K562 (cell line): Measurements from ENCODE around the gene PPFIBP2. TPM values are rescaled to one million over a fixed set of nuclear protein-coding genes. Genes with fewer than 3 reads are reported as not detected.

Experiments
- ATAC-seq: fragments of 200-7000 bp; cut with Tn5 transposase; 3 replicates; pipeline ENCODE4 v1.9.1; 2020; ENCODE audit warnings: moderate library complexity
- BruUV-seq: library from RNA; stranded (reverse); fragments of 400-500 nt; replicated peaks from 2 replicates; lab custom pipeline; 2021; lab: Mats Ljungman, UMichigan
- CTCF ChIA-PET: fragments of 300-600 bp; formaldehyde crosslinking; extraction: SDS; loops from one replicate; lab custom pipeline; 2021; ENCODE audit warnings: low intra/inter-chr PET ratio; lab: Yijun Ruan, JAX
- POLR2A ChIA-PET: fragments of 300-600, 350-650 bp; sonication (Branson Sonifier 250); formaldehyde crosslinking; extraction: SDS; loops from one replicate; lab custom pipeline; 2021; ENCODE audit warnings: antibody characterized with exemption, inconsistent platforms; lab: Yijun Ruan, JAX
- DNase-seq, 4 experiments: peaks; one replicate each; pipeline versions ENCODE4 v3.0.0 to v3.0.0-alpha.2; 2011 to 2018; ENCODE audit warnings: low spot score in 3 of 4, mixed read lengths in 3 of 4; ENCODE audit errors: extremely low read depth in 1 of 4
- FAIRE-seq: peaks from 2 replicates; lab custom pipeline; 2011; peaks lifted over from hg19 to GRCh38; lab: Jason Lieb, UNC
- H2AFZ ChIP-seq: 2 replicates; pipeline ENCODE4 v1.6.0; 2011; ENCODE audit warnings: low read depth, low read length, control low read depth, inconsistent platforms
- H3K27ac ChIP-seq: fragments of 200-600 bp; 3 replicates; pipeline ENCODE4 v1.8.0; 2011; ENCODE audit warnings: low read depth, mild to moderate bottlenecking, control low read depth, inconsistent platforms, low read length, moderate library complexity, mixed read lengths; ENCODE audit errors: extremely low read depth
- H3K27me3 ChIP-seq, 2 experiments: fragments of 300-600 bp in 1 of 2; 2 replicates in 1 of 2; 3 replicates in 1 of 2; pipeline versions ENCODE4 v1.6.0 to v1.8.0; 2011; ENCODE audit warnings: inconsistent platforms in 2 of 2, low read length in 2 of 2, mild to moderate bottlenecking in 1 of 2, mixed read lengths in 1 of 2, moderate library complexity in 1 of 2; ENCODE audit not compliant: control insufficient read depth in 2 of 2, insufficient read depth in 2 of 2
- H3K36me3 ChIP-seq: fragments of 300-600 bp; 3 replicates; pipeline ENCODE4 v1.8.0; 2011; ENCODE audit warnings: mild to moderate bottlenecking, low read length, inconsistent platforms; ENCODE audit not compliant: control insufficient read depth, insufficient read depth
- H3K4me1 ChIP-seq, 2 experiments: fragments of 200-600 bp in 1 of 2; replicated peaks in 1 of 2; 2 replicates in 1 of 2; 3 replicates in 1 of 2; pipeline versions ENCODE4 v1.5.1 to v1.8.0; 2011; ENCODE audit warnings: inconsistent platforms in 2 of 2, low read length in 2 of 2, mild to moderate bottlenecking in 1 of 2, mixed read lengths in 1 of 2, moderate library complexity in 1 of 2; ENCODE audit not compliant: control insufficient read depth in 2 of 2, insufficient read depth in 2 of 2
- H3K4me2 ChIP-seq: 2 replicates; pipeline ENCODE4 v1.6.1; 2011; ENCODE audit warnings: low read length, control low read depth, inconsistent platforms, mixed read lengths; ENCODE audit not compliant: insufficient read depth
- H3K4me3 ChIP-seq: fragments of 200-600 bp; sonication (generic), shearing (Covaris generic); 2 replicates; pipeline ENCODE4 v1.5.1; 2016; ENCODE audit warnings: control low read depth, inconsistent platforms
- H3K79me2 ChIP-seq: fragments of 200-600 bp; 3 replicates; pipeline ENCODE4 v1.8.0; 2011; ENCODE audit warnings: low read length, inconsistent platforms; ENCODE audit not compliant: control insufficient read depth, insufficient read depth
- H3K9ac ChIP-seq, 2 experiments: 2 replicates each; pipeline versions ENCODE4 v1.6.0 to v1.6.1; 2011; ENCODE audit warnings: low read depth in 2 of 2, low read length in 2 of 2, control low read depth in 1 of 2, inconsistent platforms in 1 of 2, mild to moderate bottlenecking in 1 of 2, mixed read lengths in 1 of 2; ENCODE audit not compliant: insufficient read depth in 1 of 2
- H3K9me1 ChIP-seq: one replicate; pipeline ENCODE4 v1.6.0; 2011; ENCODE audit warnings: inconsistent platforms, mild to moderate bottlenecking, low read length, moderate library complexity; ENCODE audit not compliant: control insufficient read depth, insufficient read depth
- H3K9me3 ChIP-seq: replicated peaks from 2 replicates; pipeline ENCODE4 v1.5.1; 2011; ENCODE audit warnings: low read depth, low read length, inconsistent platforms; ENCODE audit not compliant: control insufficient read depth, insufficient read depth
- H4K20me1 ChIP-seq: replicated peaks from 2 replicates; pipeline ENCODE4 v1.6.1; 2011; ENCODE audit warnings: low read length, inconsistent platforms, mixed read lengths; ENCODE audit not compliant: control insufficient read depth, insufficient read depth
- LEF1 ChIP-seq: fragments of 450-650 bp; IDR thresholded peaks from 2 replicates; pipeline ENCODE4 v1.6.1; 2016; ENCODE audit warnings: mild to moderate bottlenecking
- PCBP2 ChIP-seq: fragments of 200-400 bp; formaldehyde crosslinking; IDR thresholded peaks from 2 replicates; pipeline ENCODE4 v1.6.1; 2018; ENCODE audit warnings: low read length, low read depth, mild to moderate bottlenecking, moderate library complexity; ENCODE audit not compliant: poor library complexity, severe bottlenecking
- RFX1 ChIP-seq: fragments of 450-650 bp; IDR thresholded peaks from 2 replicates; pipeline ENCODE4 v1.6.1; 2016; ENCODE audit warnings: mild to moderate bottlenecking, moderate library complexity
- SMC3 ChIP-seq: conservative IDR thresholded peaks from 2 replicates; pipeline ENCODE4 v1.6.1; 2011; ENCODE audit warnings: low read depth, low read length, improper control_type of control experiment; ENCODE audit not compliant: insufficient read depth
- TRIM24 ChIP-seq, 2 experiments: fragments of 450-650 bp; IDR thresholded peaks; 2 replicates each; pipeline ENCODE4 v1.6.1; 2016
- U2AF1 ChIP-seq: fragments of 200-400 bp; formaldehyde crosslinking; optimal IDR thresholded peaks from 2 replicates; pipeline ENCODE3; 2017; ENCODE audit warnings: mild to moderate bottlenecking, low read depth, low read length, moderate library complexity
- ZNF551 ChIP-seq: fragments of 250-450 bp; sonication (Bioruptor Pico); IDR thresholded peaks from 2 replicates; pipeline ENCODE4 v1.5.0; 2021; ENCODE audit warnings: mild to moderate bottlenecking, moderate library complexity
- ZNF589 ChIP-seq: fragments of 200-800 bp; sonication (Bioruptor generic); IDR thresholded peaks from 2 replicates; pipeline ENCODE4 v1.6.1; 2016; ENCODE audit warnings: low read depth, missing genetic modification characterization, missing compliant biosample characterization
- in situ Hi-C: fragments of 300-500 bp; cut with MboI; formaldehyde crosslinking; loops from 4 replicates; pipeline ENCODE4 v1.15.0; 2018; ENCODE audit warnings: inconsistent platforms, mixed read lengths
- intact Hi-C: fragments of 100-400 bp; cut with micrococcal nuclease; formaldehyde crosslinking; loops from 2 replicates; pipeline ENCODE4 v1.14.2; 2022
- polyA plus RNA-seq, 8 experiments: library from polyadenylated mRNA; depleted of rRNA in 4 of 8; stranded (reverse) in 5 of 8; unstranded in 3 of 8; fragments of >200 nt; fragmentation: Nextera tagmentation in 2 of 8; fragmentation: Illumina TruSeq in 1 of 8; extraction: Ambion mirVana in 2 of 8; extraction: Trizol in 1 of 8; gene quantifications; 2 replicates each; pipeline versions ENCODE4 v1.2.1 to v1.2.3, GENCODE V29; 2011 to 2014; ENCODE audit warnings: inconsistent platforms in 1 of 8, missing spikeins in 1 of 8
- total RNA-seq, 7 experiments: library from RNA; depleted of rRNA in 6 of 7; stranded (reverse); fragments of >200 nt in 6 of 7; fragmentation: Illumina TruSeq in 2 of 7; extraction: Trizol in 2 of 7; gene quantifications; 2 replicates each; pipeline versions ENCODE4 v1.2.1 to v1.2.3, GENCODE V29; 2011 to 2021; ENCODE audit warnings: low replicate concordance in 1 of 7
- TF ChIP-seq, protein P1 (sequence below): sonication (generic); formaldehyde crosslinking; IDR thresholded peaks from 2 replicates; pipeline ENCODE4 v1.8.1; 2023; ENCODE audit warnings: mild to moderate bottlenecking, missing genetic modification reagents
- TF ChIP-seq, protein P2 (sequence below): fragments of 250-450 bp; sonication (Bioruptor Pico); IDR thresholded peaks from 2 replicates; pipeline ENCODE4 v1.5.0; 2021; ENCODE audit warnings: mild to moderate bottlenecking, moderate library complexity

PPFIBP2 gene
- total and polyA plus RNA-seq, 9 of the 15 experiments (the other 6 are each of a cell fraction or from before 2014, with no cell fraction given): 0.18 to 3.4 (median 1.2) TPM

DNA sequence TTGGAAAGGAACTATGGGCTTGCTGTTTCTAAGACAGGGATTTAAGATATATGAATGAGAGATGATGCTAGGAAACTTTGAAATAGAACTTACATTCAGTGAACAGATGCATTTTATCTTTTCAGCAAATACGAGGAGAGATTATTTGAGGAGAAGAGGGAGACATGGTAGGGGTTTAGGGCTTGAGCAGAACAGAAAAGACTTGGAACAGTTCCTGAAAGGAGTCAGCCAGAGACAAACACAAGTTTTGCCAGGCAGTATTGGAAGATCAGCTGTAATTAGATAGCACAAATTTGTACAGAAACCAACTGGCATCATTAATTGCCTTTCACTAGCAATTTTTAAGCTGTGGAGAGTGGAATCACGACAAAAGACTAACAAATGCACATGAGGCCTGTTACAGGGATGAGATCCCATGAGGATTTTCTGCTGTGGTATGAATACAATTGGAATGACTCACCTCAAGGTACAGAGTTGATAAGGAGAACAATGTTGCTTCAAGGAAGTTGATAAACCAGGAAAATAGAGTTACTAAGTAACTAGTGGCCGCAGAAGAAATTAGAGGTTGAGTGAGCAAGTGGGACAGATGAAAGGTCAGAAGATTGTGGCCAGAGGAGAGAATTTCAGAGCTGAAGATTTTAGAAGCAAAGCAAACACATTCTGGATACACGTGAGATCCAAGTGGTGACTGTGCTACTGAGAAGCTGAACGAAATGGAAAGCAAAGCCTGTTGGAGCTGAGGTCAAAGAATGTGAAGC is 91.6 kb downstream of the PPFIBP2 start (continued):
- TF ChIP-seq SMC3: no peak
- TF ChIP-seq ZNF589 (CRISPR knock-in tag): no peak
- no peak for TF ChIP-seq TRIM24 (IDR thresholded peaks at IDR 0.05)

- no peak overlapping the region for H3K9ac ChIP-seq
- no peak overlapping the region for H3K4me2 ChIP-seq
- TF ChIP-seq RFX1 (no peak), PCBP2 (no peak), ZNF551 (CRISPR knock-in tag) (no peak), LEF1 (no peak), U2AF1 (no peak)
- TF ChIP-seq, protein P1, sequence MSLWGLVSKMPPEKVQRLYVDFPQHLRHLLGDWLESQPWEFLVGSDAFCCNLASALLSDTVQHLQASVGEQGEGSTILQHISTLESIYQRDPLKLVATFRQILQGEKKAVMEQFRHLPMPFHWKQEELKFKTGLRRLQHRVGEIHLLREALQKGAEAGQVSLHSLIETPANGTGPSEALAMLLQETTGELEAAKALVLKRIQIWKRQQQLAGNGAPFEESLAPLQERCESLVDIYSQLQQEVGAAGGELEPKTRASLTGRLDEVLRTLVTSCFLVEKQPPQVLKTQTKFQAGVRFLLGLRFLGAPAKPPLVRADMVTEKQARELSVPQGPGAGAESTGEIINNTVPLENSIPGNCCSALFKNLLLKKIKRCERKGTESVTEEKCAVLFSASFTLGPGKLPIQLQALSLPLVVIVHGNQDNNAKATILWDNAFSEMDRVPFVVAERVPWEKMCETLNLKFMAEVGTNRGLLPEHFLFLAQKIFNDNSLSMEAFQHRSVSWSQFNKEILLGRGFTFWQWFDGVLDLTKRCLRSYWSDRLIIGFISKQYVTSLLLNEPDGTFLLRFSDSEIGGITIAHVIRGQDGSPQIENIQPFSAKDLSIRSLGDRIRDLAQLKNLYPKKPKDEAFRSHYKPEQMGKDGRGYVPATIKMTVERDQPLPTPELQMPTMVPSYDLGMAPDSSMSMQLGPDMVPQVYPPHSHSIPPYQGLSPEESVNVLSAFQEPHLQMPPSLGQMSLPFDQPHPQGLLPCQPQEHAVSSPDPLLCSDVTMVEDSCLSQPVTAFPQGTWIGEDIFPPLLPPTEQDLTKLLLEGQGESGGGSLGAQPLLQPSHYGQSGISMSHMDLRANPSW (CRISPR knock-in tag): no peak
- TF ChIP-seq, protein P2, sequence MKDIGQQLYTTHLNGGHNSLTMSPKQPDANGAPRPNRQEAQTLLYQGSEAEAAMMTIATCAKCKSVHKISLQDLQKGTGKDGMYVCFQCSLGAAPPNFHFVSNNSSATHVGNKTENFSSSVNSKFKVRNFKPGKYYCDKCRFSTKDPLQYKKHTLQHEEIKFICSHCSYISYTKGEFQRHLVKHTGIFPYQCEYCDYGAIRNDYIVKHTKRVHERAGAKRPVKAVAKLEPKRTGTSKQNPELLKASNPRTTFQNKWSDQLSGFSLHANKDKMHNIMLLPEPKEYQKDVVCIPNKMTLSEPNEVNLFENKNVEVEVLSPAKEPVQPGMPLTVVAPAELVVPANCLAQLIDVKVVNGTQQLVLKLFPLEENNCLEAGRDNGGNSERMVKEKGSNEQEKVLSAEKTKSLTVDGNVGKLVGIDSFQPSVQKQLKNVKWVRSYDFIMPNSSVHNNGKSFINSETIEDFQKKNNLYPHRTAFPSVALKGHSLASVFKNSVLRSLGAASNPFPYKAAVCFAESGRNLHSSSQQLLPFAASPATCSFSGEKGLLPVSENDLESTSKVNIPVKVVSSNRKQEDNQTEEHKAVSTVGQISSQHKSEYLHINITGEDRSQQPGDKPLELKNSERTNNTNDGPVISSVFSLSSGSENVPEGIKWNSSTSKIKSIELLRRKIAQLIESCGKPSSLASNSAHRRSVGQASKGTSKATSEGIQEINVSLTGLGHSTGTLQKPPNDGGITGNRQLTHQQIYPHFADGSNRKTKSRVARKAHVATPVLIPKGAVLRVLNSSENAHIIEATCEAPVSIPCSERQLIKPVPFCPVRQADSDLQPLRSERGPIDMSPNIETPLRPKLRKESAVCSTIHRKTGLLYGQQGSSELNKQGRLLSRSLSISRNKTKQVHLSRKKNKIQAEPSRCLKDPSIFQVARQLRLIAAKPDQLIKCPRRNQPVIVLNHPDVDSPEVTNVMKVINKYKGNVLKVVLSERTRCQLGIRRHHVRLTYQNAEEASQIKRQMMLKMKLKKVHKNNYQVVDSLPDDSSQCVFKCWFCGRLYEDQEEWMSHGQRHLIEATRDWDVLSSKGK: no peak
- ATAC-seq: no peak
- no peak for DNase-seq
- H3K36me3 ChIP-seq: no peaks in the 10 kb centered on the region
- FAIRE-seq: no peak
- intact Hi-C loops (no loop called here), in situ Hi-C loops (no loop called here)
- no peaks in the 10 kb centered on the region; a peak in 2 of 5 replicates for H3K27me3 ChIP-seq
- H3K4me3 ChIP-seq: no peak overlapping the region
- no peaks in the 10 kb centered on the region for H4K20me1 ChIP-seq
- no peaks in the 10 kb centered on the region; a peak in 1 of 5 replicates for H3K4me1 ChIP-seq
- H3K27ac ChIP-seq: no peak overlapping the region
- no peaks in the 10 kb centered on the region for H3K79me2 ChIP-seq
- H3K9me3 ChIP-seq: no peaks in the 10 kb centered on the region
- ChIA-PET CTCF (no interaction called here), POLR2A (no interaction called here)
- H3K9me1 ChIP-seq: no peaks in the 10 kb centered on the region
- no TSS peak for BruUV-seq
- H2AFZ ChIP-seq: no peak overlapping the region
Observed at GRCh38 chr11:7606496-7606895, 92.7 kb downstream of the PPFIBP2 start.
